Naive B cell (primary cell): ENCODE measurements around the gene PLXDC1. TPM values are rescaled to one million over a fixed set of nuclear protein-coding genes. Genes with fewer than 3 reads are reported as not detected.

Source experiments
- ATAC-seq, 2 donors: fragments of 150-1000 bp; cut with Tn5 transposase; 2 replicates each; pipeline ENCODE4 v1.10.0; 2021; ENCODE audit warnings: low read depth in 2 of 2, mild to moderate bottlenecking in 2 of 2, moderate library complexity in 2 of 2
- DNase-seq: peaks from one replicate; pipeline ENCODE4 v3.0.0; 2022
- H3K27ac Mint-ChIP-seq, 6 donors: one replicate each; pipeline ENCODE4 v1.8.0; 2020 to 2022; ENCODE audit warnings: mild to moderate bottlenecking in 6 of 6, mixed read lengths in 6 of 6, moderate library complexity in 5 of 6, inconsistent platforms in 2 of 6
- H3K27me3 Mint-ChIP-seq, 3 donors: one replicate each; pipeline ENCODE4 v1.8.0; 2021 to 2022; ENCODE audit warnings: mixed read lengths in 3 of 3, mild to moderate bottlenecking in 1 of 3
- H3K36me3 Mint-ChIP-seq, 2 donors: one replicate each; pipeline ENCODE4 v1.8.0; 2020 to 2022; ENCODE audit warnings: mixed read lengths in 2 of 2, inconsistent platforms in 1 of 2, mild to moderate bottlenecking in 1 of 2
- H3K4me1 Mint-ChIP-seq, 3 donors: one replicate each; pipeline ENCODE4 v1.8.0; 2020 to 2022; ENCODE audit warnings: mixed read lengths in 3 of 3, inconsistent platforms in 1 of 3, mild to moderate bottlenecking in 1 of 3, moderate library complexity in 1 of 3
- H3K4me3 Mint-ChIP-seq, 8 donors: one replicate each; pipeline ENCODE4 v1.8.0; 2020 to 2022; ENCODE audit warnings: mild to moderate bottlenecking in 8 of 8, mixed read lengths in 8 of 8, moderate library complexity in 8 of 8, inconsistent platforms in 2 of 8
- H3K9me3 Mint-ChIP-seq, 7 donors: one replicate each; pipeline ENCODE4 v1.8.0; 2020 to 2022; ENCODE audit warnings: mixed read lengths in 7 of 7, mild to moderate bottlenecking in 5 of 7, inconsistent platforms in 2 of 7, moderate library complexity in 1 of 7
- polyA plus RNA-seq, 6 donors: library from polyadenylated mRNA; unstranded; fragments of 300-500 nt; fragmentation: Illumina TruSeq; gene quantifications; one replicate each; pipeline ENCODE4 v1.2.3, GENCODE V29; 2021; ENCODE audit warnings: low read depth in 6 of 6

The PLXDC1 gene
- polyA plus RNA-seq, result not detected

GRCh38 chr17:39151150-39151942 is at the start of gene PLXDC1:
TSS of gene PLXDC1 (minus strand) at chr17:39151637. CDS start at chr17:39151437, 200 bp downstream.
- Mint-ChIP-seq H3K4me1 (peaks cover 28 to 35% (median 30%) of the 10 kb centered on the region in 3 donors), H3K36me3 (peaks cover 5 to 13% of the 10 kb centered on the region in 2 donors), H3K4me3 (peak within 1 kb of the TSS; percentile 80 to 100 (median 98)), H3K27ac (peak within 1 kb of the TSS in 3 of 6 donors; percentile 100), H3K9me3 (peaks cover 0 to 16% (median 0%) of the 10 kb centered on the region in 7 donors), H3K27me3 (peaks cover 41 to 52% (median 43%) of the 10 kb centered on the region in 3 donors)
- DNase-seq, result peak; percentile 18
- ATAC-seq, result no peak

DNA sequence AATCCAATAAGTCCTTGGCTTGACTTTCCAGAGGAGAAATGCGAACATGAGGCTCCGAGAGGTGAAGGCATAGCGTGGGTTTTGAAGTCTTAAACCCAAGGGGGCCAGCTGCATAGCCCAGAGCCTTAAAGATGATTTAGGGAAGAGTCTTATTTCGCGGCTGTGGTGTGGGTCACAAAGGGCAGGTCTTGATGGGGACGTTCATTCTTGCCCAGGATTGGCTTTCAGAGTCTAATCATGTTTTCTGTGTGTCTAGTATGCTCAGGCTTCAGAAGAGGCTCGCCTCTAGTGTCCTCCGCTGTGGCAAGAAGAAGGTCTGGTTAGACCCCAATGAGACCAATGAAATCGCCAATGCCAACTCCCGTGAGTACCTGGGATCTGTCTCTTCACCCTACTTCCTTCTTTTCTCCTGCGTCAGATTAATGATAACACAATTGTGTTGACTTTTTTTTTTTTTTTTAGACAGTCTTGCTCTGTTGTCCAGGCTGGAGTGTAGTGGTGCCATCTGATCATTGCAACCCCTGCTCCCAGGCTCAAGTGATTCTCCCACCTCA is 49.6 kb upstream of the PLXDC1 start:
- H3K9me3 Mint-ChIP-seq, result no peaks in the 10 kb centered on the region
- ATAC-seq, result no peak
- no peak for DNase-seq
- H3K27ac Mint-ChIP-seq, result peak overlapping the region; percentile 100
- H3K4me3 Mint-ChIP-seq, result peak overlapping the region; percentile 87 to 100 (median 97)
- H3K4me1 Mint-ChIP-seq, result peaks cover 35 to 64% (median 51%) of the 10 kb centered on the region in 3 donors
- H3K27me3 Mint-ChIP-seq, result no peaks in the 10 kb centered on the region
- peaks cover 13 to 20% of the 10 kb centered on the region in 2 donors for H3K36me3 Mint-ChIP-seq

DNA sequence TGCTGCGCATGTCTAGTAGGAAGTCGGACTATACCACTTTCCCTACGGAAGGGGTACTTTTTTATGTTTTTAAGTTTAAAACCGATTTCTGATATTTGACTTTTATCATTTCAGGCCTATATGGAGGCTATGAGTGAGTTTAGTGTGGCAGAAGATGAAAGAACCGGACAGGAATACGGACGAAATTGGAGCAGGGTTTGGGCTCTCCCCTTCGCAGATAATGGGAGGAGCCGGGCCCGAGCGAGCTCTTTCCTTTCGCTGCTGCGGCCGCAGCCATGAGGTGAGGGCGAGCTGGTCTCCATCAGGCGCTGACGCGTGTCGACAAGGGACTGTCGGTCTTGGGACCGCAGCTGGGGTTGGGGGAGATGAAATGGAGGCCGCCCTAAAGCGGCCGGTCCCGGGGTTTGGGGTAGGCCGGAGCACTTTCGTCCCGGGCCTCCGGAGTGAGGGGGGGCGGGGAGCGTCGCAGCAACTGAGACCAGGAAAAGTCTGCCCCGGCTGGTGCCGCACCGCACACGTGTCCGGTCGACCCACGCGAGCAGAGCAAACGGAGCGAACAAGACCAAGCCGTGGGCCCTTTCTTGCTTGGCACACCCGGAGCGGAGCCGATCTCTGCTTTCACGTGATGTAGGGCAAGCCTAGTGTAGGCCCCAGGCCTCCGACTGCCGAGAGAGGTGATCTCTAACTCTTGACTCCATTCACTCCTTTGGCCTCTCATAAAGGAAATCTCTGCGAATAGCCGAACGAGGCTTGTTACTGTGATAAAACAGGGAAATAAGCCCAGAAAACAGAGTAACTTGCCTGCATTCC is 48.8 kb upstream of the PLXDC1 start, which contains the start of gene RPL19:
TSS of gene RPL19 (plus strand) at position 214 of the 810 bp plus-strand sequence. CDS start at position 276, 62 bp downstream.
- DNase-seq, result no peak

GRCh38 chr17:39199820-39200069 is 48.3 kb upstream of the PLXDC1 start:
- peaks cover 40 to 73% (median 59%) of the 10 kb centered on the region in 3 donors for H3K4me1 Mint-ChIP-seq
- no peaks in the 10 kb centered on the region for H3K9me3 Mint-ChIP-seq
- no peaks in the 10 kb centered on the region for H3K27me3 Mint-ChIP-seq
- peaks cover 9 to 18% of the 10 kb centered on the region in 2 donors for H3K36me3 Mint-ChIP-seq
- ATAC-seq, result peak; percentile 70 to 77
- DNase-seq, result peak; percentile 89
- H3K4me3 Mint-ChIP-seq, result peak overlapping the region; percentile 87 to 100 (median 97)
- H3K27ac Mint-ChIP-seq, result peak overlapping the region; percentile 100

More for the DNA sequence above, 48.8 kb upstream of the PLXDC1 start, which contains the start of gene RPL19:
- peaks cover 40 to 71% (median 59%) of the 10 kb centered on the region in 3 donors for H3K4me1 Mint-ChIP-seq
- H3K9me3 Mint-ChIP-seq, result no peaks in the 10 kb centered on the region
- H3K27me3 Mint-ChIP-seq, result no peaks in the 10 kb centered on the region
- peaks cover 13 to 20% of the 10 kb centered on the region in 2 donors for H3K36me3 Mint-ChIP-seq
- H3K27ac Mint-ChIP-seq, result peak within 1 kb of the TSS; percentile 100
- ATAC-seq, result peak; percentile 69 to 77
- peak within 1 kb of the TSS; percentile 87 to 100 (median 97) for H3K4me3 Mint-ChIP-seq

DNA sequence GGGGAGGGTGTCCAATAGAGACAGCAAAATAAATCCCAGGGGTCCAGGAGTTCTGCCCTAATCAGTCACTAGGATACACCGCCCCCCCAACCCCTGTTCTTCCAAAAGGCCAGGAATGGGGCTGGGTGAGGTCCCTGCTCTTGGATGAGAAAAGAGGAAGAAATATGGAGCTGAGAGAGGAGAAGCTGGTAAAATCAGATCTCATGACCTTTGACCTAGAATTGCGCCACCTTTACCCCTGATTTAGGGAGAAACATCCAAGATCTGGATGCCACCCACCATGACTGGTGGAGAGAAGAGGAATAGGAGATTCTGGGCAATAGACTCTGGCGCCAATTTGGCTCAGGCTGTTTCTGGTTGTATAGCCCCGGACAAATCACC is 46.7 kb upstream of the PLXDC1 start:
- Mint-ChIP-seq H3K9me3 (no peaks in the 10 kb centered on the region), H3K4me1 (peaks cover 37 to 65% (median 59%) of the 10 kb centered on the region in 3 donors), H3K27ac (peak overlapping the region in 3 of 6 donors; percentile 68 to 100 (median 73)), H3K4me3 (peak overlapping the region; percentile 84 to 99 (median 92)), H3K36me3 (peaks cover 9% of the 10 kb centered on the region in 2 donors), H3K27me3 (no peaks in the 10 kb centered on the region)
- ATAC-seq, result no peak
- DNase-seq, result no peak

GRCh38 chr17:39197380-39198185 is 46.1 kb upstream of the PLXDC1 start, which contains the start of gene CACNB1:
TSS of gene CACNB1 (minus strand) at chr17:39197669. CDS start at chr17:39197495, 174 bp downstream.
- Mint-ChIP-seq H3K36me3 (peaks cover 4% of the 10 kb centered on the region in 2 donors), H3K4me1 (peaks cover 33 to 61% (median 55%) of the 10 kb centered on the region in 3 donors), H3K27me3 (no peaks in the 10 kb centered on the region), H3K9me3 (no peaks in the 10 kb centered on the region), H3K4me3 (peak within 1 kb of the TSS; percentile 84 to 99 (median 92)), H3K27ac (peak within 1 kb of the TSS in 4 of 6 donors; percentile 33 to 100 (median 70))
- DNase-seq (no peak), ATAC-seq (peak; percentile 9 to 14)

- Mint-ChIP-seq H3K27ac (no peak overlapping the region), H3K36me3 (no peaks in the 10 kb centered on the region), H3K27me3 (no peaks in the 10 kb centered on the region), H3K4me1 (peaks cover 31 to 54% (median 50%) of the 10 kb centered on the region in 3 donors), H3K9me3 (no peaks in the 10 kb centered on the region), H3K4me3 (peak overlapping the region; percentile 74 to 99 (median 90))
- ATAC-seq (no peak), DNase-seq (no peak)
Observed at GRCh38 chr17:39196808-39197291, 45.4 kb upstream of the PLXDC1 start.

GRCh38 chr17:39196241-39196807 is 44.9 kb upstream of the PLXDC1 start:
- Mint-ChIP-seq H3K27ac (no peak overlapping the region), H3K27me3 (no peaks in the 10 kb centered on the region), H3K36me3 (no peaks in the 10 kb centered on the region), H3K4me3 (peak overlapping the region; percentile 62 to 98 (median 82)), H3K9me3 (no peaks in the 10 kb centered on the region), H3K4me1 (peaks cover 30 to 49% (median 45%) of the 10 kb centered on the region in 3 donors)
- no peak for ATAC-seq
- DNase-seq, result no peak

DNA sequence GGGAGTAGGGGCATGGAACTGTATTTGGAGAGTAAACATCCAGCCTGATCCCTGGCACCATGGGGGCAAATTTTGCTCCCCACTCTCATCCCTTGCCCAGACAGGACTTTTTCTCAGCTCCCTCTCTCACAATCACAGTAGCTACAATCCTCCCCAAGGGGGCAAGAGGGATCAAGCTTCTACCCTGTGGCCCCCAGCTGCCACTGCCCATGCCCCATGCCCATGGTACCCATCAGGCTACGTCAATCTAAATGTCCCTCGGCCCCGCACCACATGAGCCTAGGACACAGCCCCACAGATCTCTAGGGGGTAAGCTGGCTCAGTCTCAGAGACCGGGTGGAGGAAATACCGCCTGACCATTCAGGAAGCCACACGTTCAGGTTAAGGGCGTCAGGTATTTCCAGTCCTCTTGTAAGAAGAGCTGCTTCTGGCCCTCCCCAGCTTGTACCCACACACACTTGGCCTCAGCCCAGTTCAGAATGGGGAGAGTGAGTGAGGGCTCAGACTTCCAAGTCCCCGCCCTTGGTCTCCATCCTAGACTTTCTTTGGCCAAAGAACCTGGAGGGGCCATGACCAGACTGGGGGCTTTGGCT is 44.2 kb upstream of the PLXDC1 start:
- Mint-ChIP-seq H3K4me3 (peak overlapping the region; percentile 32 to 98 (median 82)), H3K9me3 (no peaks in the 10 kb centered on the region), H3K27ac (peak overlapping the region in 2 of 6 donors; percentile 13 to 52), H3K27me3 (no peaks in the 10 kb centered on the region), H3K4me1 (peaks cover 26 to 42% (median 39%) of the 10 kb centered on the region in 3 donors), H3K36me3 (no peaks in the 10 kb centered on the region)
- ATAC-seq (peak in 1 of 2 donors; percentile 13), DNase-seq (no peak)

GRCh38 chr17:39194985-39195524 is 43.6 kb upstream of the PLXDC1 start:
- DNase-seq (no peak), ATAC-seq (no peak)
- Mint-ChIP-seq H3K4me3 (peak overlapping the region in 5 of 8 donors; percentile 25 to 98 (median 47)), H3K27ac (no peak overlapping the region), H3K27me3 (no peaks in the 10 kb centered on the region), H3K4me1 (peaks cover 23 to 39% (median 35%) of the 10 kb centered on the region in 3 donors), H3K9me3 (no peaks in the 10 kb centered on the region), H3K36me3 (no peaks in the 10 kb centered on the region)

- H3K4me1 Mint-ChIP-seq, result peaks cover 16 to 32% (median 27%) of the 10 kb centered on the region in 3 donors
- H3K4me3 Mint-ChIP-seq, result peak overlapping the region in 4 of 8 donors; percentile 1 to 47 (median 29)
- H3K27me3 Mint-ChIP-seq, result no peaks in the 10 kb centered on the region
- DNase-seq (no peak), ATAC-seq (no peak)
- H3K27ac Mint-ChIP-seq, result peak overlapping the region in 3 of 6 donors; percentile 71 to 91 (median 79)
- H3K9me3 Mint-ChIP-seq, result no peaks in the 10 kb centered on the region
- H3K36me3 Mint-ChIP-seq, result no peaks in the 10 kb centered on the region
Observed at GRCh38 chr17:39194089-39194984, 42.9 kb upstream of the PLXDC1 start.
